Loucy (cell line): ENCODE results near the gene PRKACA.

Experiments used
- H2AFZ ChIP-seq: fragments of 200-600 bp; sonication (generic); 2 replicates; pipeline ENCODE4 v1.6.0; 2016; ENCODE audit warnings: antibody characterized with exemption, mild to moderate bottlenecking, low read length, moderate library complexity
- H3F3A ChIP-seq: fragments of 200-600 bp; 2 replicates; pipeline ENCODE4 v1.6.0; 2016; ENCODE audit warnings: antibody characterized with exemption, low read depth, mild to moderate bottlenecking
- H3K27me3 ChIP-seq: fragments of 200-600 bp; sonication (generic); 2 replicates; pipeline ENCODE4 v1.6.1; 2014; ENCODE audit warnings: low read length, mild to moderate bottlenecking; ENCODE audit not compliant: insufficient read depth, poor library complexity, severe bottlenecking
- H3K36me3 ChIP-seq: fragments of 200-600 bp; sonication (generic); 2 replicates; pipeline ENCODE4 v1.6.1; 2016; ENCODE audit warnings: low read length; ENCODE audit not compliant: insufficient read depth
- H3K4me1 ChIP-seq: fragments of 200-600 bp; sonication (generic); 2 replicates; pipeline ENCODE4 v1.5.1; 2014; ENCODE audit warnings: low read length, mild to moderate bottlenecking; ENCODE audit not compliant: insufficient read depth, poor library complexity, severe bottlenecking
- H3K4me2 ChIP-seq: fragments of 200-600 bp; sonication (generic); 2 replicates; pipeline ENCODE4 v1.6.0; 2014; ENCODE audit warnings: antibody characterized with exemption, low read length, low read depth, mild to moderate bottlenecking; ENCODE audit not compliant: poor library complexity, severe bottlenecking
- H3K4me3 ChIP-seq: fragments of 200-600 bp; sonication (generic); 2 replicates; pipeline ENCODE4 v1.5.1; 2014; ENCODE audit warnings: low read length, mild to moderate bottlenecking, mixed read lengths; ENCODE audit not compliant: poor library complexity, severe bottlenecking
- H3K79me2 ChIP-seq: fragments of 200-600 bp; sonication (generic); 2 replicates; pipeline ENCODE4 v1.6.1; 2014; ENCODE audit warnings: low read length; ENCODE audit not compliant: insufficient read depth
- H3K9ac ChIP-seq: fragments of 200-600 bp; sonication (generic); 2 replicates; pipeline ENCODE4 v1.6.0; 2014; ENCODE audit warnings: mild to moderate bottlenecking, low read depth, low read length, moderate library complexity; ENCODE audit not compliant: poor library complexity, severe bottlenecking
- H3K9me2 ChIP-seq: fragments of 200-600 bp; sonication (generic); replicated peaks from 2 replicates; pipeline ENCODE4 v1.6.1; 2016; ENCODE audit warnings: low read depth, low read length, mixed read lengths
- H3K9me3 ChIP-seq: fragments of 200-600 bp; sonication (generic); 2 replicates; pipeline ENCODE4 v1.6.1; 2014; ENCODE audit warnings: mild to moderate bottlenecking, antibody characterized with exemption, low read length, low read depth; ENCODE audit not compliant: insufficient read depth
- H4K20me1 ChIP-seq: fragments of 200-600 bp; sonication (generic); 2 replicates; pipeline ENCODE4 v1.6.0; 2014; ENCODE audit warnings: antibody characterized with exemption, low read length, mild to moderate bottlenecking; ENCODE audit not compliant: insufficient read depth, poor library complexity, severe bottlenecking
- EZH2phosphoT487 ChIP-seq: fragments of 200-600 bp; IDR thresholded peaks from 2 replicates; pipeline ENCODE4 v1.6.1; 2018; ENCODE audit warnings: antibody characterized with exemption, mild to moderate bottlenecking, moderate library complexity, borderline replicate concordance
- TF ChIP-seq, protein P1 (sequence below): fragments of 200-600 bp; sonication (generic); conservative IDR thresholded peaks from 2 replicates; pipeline ENCODE4 v1.5.1; 2014; ENCODE audit warnings: mild to moderate bottlenecking, antibody characterized with exemption, low read length

Gene PRKACA

GRCh38 chr19:14089412-14089661, 28.2 kb downstream of the PRKACA start:
- Histone ChIP-seq H3K4me2 (peak overlapping the region; percentile 69), H3F3A (no peaks in the 10 kb centered on the region; the same call in 1 of the 2 replicates), H3K27me3 (no peaks in the 10 kb centered on the region), H3K9ac (no peak overlapping the region), H4K20me1 (peaks cover 11% of the 10 kb centered on the region), H3K36me3 (no peaks in the 10 kb centered on the region; the same call in 1 of the 2 replicates), H3K4me1 (peaks cover 17% of the 10 kb centered on the region), H3K79me2 (peaks cover 17% of the 10 kb centered on the region; the same call in 1 of the 2 replicates), H2AFZ (no peak overlapping the region), H3K9me2 (no peaks in the 10 kb centered on the region), H3K9me3 (no peaks in the 10 kb centered on the region), H3K4me3 (peak overlapping the region; percentile 69)
- TF ChIP-seq, protein P1, sequence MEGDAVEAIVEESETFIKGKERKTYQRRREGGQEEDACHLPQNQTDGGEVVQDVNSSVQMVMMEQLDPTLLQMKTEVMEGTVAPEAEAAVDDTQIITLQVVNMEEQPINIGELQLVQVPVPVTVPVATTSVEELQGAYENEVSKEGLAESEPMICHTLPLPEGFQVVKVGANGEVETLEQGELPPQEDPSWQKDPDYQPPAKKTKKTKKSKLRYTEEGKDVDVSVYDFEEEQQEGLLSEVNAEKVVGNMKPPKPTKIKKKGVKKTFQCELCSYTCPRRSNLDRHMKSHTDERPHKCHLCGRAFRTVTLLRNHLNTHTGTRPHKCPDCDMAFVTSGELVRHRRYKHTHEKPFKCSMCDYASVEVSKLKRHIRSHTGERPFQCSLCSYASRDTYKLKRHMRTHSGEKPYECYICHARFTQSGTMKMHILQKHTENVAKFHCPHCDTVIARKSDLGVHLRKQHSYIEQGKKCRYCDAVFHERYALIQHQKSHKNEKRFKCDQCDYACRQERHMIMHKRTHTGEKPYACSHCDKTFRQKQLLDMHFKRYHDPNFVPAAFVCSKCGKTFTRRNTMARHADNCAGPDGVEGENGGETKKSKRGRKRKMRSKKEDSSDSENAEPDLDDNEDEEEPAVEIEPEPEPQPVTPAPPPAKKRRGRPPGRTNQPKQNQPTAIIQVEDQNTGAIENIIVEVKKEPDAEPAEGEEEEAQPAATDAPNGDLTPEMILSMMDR: peak; percentile 33
- TF ChIP-seq EZH2phosphoT487: no peak

- TF ChIP-seq EZH2phosphoT487: no peak
- TF ChIP-seq, protein P1: no peak
- H3K4me2 ChIP-seq: peak overlapping the region; percentile 69
- H3K4me1 ChIP-seq: peaks cover 17% of the 10 kb centered on the region
- H3F3A ChIP-seq: no peaks in the 10 kb centered on the region; the same call in 1 of the 2 replicates
- H3K9me3 ChIP-seq: no peaks in the 10 kb centered on the region
- H2AFZ ChIP-seq: no peak overlapping the region
- H3K27me3 ChIP-seq: no peaks in the 10 kb centered on the region
- H3K4me3 ChIP-seq: peak overlapping the region; percentile 69
- no peaks in the 10 kb centered on the region; the same call in 1 of the 2 replicates for H3K36me3 ChIP-seq
- peaks cover 11% of the 10 kb centered on the region for H4K20me1 ChIP-seq
- H3K9ac ChIP-seq: no peak overlapping the region
- H3K79me2 ChIP-seq: peaks cover 17% of the 10 kb centered on the region; the same call in 1 of the 2 replicates
- H3K9me2 ChIP-seq: no peaks in the 10 kb centered on the region
Measured at GRCh38 chr19:14088634-14089411, 28.7 kb downstream of the PRKACA start.

DNA sequence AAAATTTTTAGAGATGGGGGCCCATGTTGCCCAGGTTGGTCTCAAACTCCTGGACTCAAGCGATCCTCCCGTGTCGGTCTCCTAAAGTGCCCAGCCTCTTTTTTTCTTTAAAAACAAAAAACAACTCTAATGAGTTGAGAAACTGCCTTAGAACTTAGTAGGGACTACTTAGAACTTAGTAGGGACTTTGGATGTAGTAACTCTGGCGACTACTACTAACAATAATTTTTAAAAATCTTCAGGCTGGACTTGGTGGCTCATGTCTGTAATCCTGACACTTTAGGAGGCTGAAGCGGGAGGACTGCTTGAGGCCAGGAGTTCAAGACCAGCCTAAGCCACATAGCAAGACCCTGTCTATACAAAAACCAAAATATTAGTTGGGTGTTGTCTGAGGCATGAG, 31.5 kb downstream of the PRKACA start:
- TF ChIP-seq, protein P1: no peak
- no peak for TF ChIP-seq EZH2phosphoT487
- H3K79me2 ChIP-seq: peaks cover 12% of the 10 kb centered on the region; the same call in 1 of the 2 replicates
- H4K20me1 ChIP-seq: peaks cover 11% of the 10 kb centered on the region
- H3K4me3 ChIP-seq: no peak overlapping the region
- H2AFZ ChIP-seq: no peak overlapping the region
- no peaks in the 10 kb centered on the region; the same call in 1 of the 2 replicates for H3K36me3 ChIP-seq
- H3K27me3 ChIP-seq: no peaks in the 10 kb centered on the region
- H3K9me3 ChIP-seq: no peaks in the 10 kb centered on the region
- no peaks in the 10 kb centered on the region; the same call in 1 of the 2 replicates for H3F3A ChIP-seq
- no peak overlapping the region for H3K9ac ChIP-seq
- H3K4me1 ChIP-seq: peaks cover 17% of the 10 kb centered on the region
- no peak overlapping the region for H3K4me2 ChIP-seq
- H3K9me2 ChIP-seq: no peaks in the 10 kb centered on the region
